ENCODE data around the gene DEGS2.

DEGS2 gene

GRCh38 chr14:100145682-100146464 is 13.6 kb downstream of the DEGS2 start:
- FAIRE-seq (no peak), DNase-seq (ENCODE audit: insufficient read length, low spot score) (no peak)
- TF ChIP-seq, protein P1, sequence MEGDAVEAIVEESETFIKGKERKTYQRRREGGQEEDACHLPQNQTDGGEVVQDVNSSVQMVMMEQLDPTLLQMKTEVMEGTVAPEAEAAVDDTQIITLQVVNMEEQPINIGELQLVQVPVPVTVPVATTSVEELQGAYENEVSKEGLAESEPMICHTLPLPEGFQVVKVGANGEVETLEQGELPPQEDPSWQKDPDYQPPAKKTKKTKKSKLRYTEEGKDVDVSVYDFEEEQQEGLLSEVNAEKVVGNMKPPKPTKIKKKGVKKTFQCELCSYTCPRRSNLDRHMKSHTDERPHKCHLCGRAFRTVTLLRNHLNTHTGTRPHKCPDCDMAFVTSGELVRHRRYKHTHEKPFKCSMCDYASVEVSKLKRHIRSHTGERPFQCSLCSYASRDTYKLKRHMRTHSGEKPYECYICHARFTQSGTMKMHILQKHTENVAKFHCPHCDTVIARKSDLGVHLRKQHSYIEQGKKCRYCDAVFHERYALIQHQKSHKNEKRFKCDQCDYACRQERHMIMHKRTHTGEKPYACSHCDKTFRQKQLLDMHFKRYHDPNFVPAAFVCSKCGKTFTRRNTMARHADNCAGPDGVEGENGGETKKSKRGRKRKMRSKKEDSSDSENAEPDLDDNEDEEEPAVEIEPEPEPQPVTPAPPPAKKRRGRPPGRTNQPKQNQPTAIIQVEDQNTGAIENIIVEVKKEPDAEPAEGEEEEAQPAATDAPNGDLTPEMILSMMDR (IDR thresholded peaks at IDR 0.05; ENCODE audit: insufficient read depth, missing control alignments), result no peak

- FAIRE-seq (no peak), DNase-seq (ENCODE audit: insufficient read length, low spot score) (no peak)
- TF ChIP-seq, protein P1 (IDR thresholded peaks at IDR 0.05; ENCODE audit: insufficient read depth, missing control alignments), result no peak
Measured at GRCh38 chr14:100144996-100145646, 14.3 kb downstream of the DEGS2 start.

GRCh38 chr14:100144645-100144995 is 14.8 kb downstream of the DEGS2 start:
- FAIRE-seq, result no peak
- TF ChIP-seq, protein P1 (IDR thresholded peaks at IDR 0.05; ENCODE audit: insufficient read depth, missing control alignments), result no peak

DNA sequence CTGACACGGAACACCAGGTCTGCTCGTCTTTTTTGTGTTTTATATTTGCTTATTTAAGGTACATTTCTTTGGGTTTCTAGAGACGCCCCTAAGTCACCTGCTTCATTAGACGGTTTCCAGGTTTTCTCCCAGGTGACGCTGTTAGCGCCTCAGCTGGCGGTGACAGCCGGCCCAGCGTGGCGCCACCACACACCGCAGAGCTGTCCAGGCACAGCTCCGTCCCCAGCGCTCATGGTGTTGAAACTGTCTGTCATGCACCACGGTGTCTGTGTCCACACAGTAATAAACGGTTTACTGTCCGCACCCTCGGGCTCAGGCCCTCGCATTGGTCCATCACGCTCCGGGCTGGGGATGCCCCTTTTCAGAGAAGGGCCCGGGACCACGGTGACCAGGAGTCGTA is 15.5 kb downstream of the DEGS2 start:
- DNase-seq (ENCODE audit: insufficient read length, low spot score) (no peak), FAIRE-seq (no peak)
- TF ChIP-seq, protein P1 (IDR thresholded peaks at IDR 0.05; ENCODE audit: insufficient read depth, missing control alignments), result no peak

More at GRCh38 chr14:100144645-100144995, 14.8 kb downstream of the DEGS2 start:
- DNase-seq (ENCODE audit: insufficient read length, low spot score), result no peak

DNA sequence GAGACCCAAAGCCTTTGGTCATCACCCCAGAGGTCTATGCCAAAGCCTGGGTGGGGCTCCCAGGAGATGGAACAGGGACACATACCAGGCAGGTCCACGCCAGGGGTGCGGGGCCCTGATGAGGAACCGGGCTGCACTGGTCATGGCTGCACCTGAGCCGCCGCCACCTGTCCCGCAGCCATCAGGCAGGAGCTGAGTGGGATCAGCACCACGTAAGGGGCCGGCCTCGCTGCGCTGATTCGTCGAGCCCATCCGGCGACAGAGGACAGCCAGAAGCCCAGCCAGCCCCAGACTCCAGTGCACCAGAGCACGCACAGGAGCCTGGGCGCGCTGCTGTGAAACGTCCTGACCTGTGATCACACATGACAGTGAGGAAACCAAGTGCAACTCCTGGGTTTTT is 15.9 kb downstream of the DEGS2 start:
- FAIRE-seq, result no peak
- no peak for DNase-seq (ENCODE audit: insufficient read length, low spot score)
- TF ChIP-seq, protein P1 (IDR thresholded peaks at IDR 0.05; ENCODE audit: insufficient read depth, missing control alignments), result no peak

DNA sequence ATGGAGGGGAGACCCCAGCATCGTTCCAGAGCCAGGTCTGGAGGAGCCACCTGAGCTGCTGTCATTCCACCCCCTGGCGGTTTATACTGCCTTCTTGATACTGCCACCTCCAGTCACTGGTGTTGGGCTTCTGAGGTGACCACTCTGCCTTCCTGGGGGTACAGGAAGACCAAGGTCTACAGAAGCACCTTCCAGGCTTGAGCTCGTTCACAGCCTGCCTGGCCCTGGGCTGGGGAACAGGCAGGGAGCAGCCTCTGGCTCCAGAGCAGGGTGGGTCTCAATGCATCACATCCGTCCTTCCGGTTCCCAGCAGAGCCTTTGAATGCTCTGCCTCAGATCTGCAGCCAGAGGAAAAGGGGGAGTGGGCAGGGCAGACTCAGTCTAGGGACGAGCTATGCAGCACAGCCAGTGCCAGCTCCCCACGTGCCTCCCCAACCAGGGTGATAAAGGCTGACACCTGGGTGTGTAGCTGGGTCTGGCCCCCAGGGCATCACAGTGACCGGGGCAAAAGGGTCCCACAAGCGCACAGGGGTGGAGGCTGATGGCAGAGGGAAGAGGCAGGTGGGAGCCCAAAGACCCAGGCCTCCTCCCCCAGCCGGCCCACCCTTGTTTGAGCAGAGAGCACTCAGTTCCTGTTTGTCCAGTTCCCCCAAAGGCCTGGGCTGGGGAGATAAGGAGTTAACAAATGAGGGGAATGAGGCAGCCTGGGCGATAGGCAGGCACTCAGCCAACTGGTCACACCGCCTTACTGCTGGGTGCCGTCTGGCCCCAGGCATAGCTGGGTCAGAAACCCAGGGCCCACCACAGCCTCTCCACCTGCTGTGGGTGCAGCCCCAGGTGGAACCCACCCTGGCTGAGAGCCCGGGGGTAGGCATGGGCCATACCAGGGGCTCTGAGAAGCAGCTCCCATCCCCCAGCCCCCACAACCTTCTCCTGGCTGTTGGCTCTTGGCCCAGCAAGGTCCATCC is 17.1 kb downstream of the DEGS2 start:
- no peak for FAIRE-seq
- TF ChIP-seq, protein P1 (IDR thresholded peaks at IDR 0.05; ENCODE audit: insufficient read depth, missing control alignments), result no peak
- no peak for DNase-seq (ENCODE audit: insufficient read length, low spot score)

Measured in D721Med (cell line).